HG03442 (cell line): Measurements from ENCODE around the gene CLCN7.
A peak's percentile ranks its signal among the peaks of the same experiment; 100 is the strongest.

ENCODE experiments used
- ATAC-seq: cut with Tn5 transposase; IDR thresholded peaks from one replicate; pipeline ENCODE4 v1.9.1; 2021; ENCODE audit warnings: mild to moderate bottlenecking, moderate library complexity; ENCODE audit not compliant: unreplicated experiment

Gene CLCN7

GRCh38 chr16:1474796-1475551, at the start of gene CLCN7:
TSS of gene CLCN7 (minus strand) at chr16:1475028. CDS start at chr16:1474974, 54 bp downstream.
- peak; percentile 81 for ATAC-seq

- no peak for ATAC-seq
These were observed 49.5 kb upstream of the CLCN7 start for GRCh38 chr16:1524366-1524765.

DNA sequence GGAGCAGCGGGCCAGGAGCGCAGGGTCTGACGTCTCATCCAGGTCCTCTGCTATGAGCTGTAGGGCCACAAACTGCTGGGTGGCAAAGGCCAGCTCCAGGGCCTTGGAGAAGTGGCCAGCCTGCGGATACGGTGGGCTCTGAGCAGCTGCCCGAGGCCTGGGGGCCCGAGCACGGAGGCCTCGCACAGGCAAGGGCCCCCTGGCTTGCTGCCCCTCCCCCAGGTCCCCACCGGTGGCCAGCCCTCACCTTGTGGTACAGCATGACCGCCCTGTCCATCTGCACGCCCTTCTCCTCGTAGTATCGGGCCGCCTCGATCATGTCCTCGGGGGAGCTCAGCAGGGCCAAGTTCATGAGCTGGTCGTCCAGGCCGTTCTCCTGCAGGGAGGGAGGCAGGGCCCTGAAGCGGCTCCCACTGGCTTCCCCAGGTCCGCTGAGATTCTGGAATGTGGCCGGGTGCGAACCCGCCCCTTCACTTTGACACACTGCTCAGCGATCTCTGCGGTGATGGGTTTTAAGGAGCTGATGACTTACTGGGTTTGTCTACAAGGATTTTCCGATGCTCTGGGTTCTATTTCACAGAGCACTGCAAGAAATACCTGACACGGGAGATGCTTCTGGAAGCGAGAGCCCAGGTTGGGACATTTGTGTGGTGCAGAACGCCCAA, 48.9 kb upstream of the CLCN7 start:
- ATAC-seq, result no peak

DNA sequence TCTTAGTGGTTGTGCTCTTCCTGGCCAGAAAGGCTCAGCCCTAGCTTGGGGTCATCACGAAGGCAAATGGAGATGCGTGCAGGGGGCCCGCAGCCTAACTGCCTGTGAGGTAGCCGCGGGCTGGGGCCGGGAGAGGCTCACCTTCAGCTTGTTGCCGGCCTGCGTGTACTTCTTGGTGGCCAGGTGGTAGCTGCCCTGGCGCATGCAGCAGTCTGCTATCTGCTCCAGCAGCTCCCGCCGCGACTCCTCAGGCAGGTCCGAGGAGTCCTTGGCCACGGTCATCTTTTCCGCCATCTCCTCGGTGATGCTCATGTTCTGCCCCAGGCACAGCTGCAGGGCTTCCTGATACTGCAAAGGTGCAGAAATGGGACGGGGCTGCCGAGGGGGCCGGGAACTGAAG, 45.6 kb upstream of the CLCN7 start:
- no peak for ATAC-seq

DNA sequence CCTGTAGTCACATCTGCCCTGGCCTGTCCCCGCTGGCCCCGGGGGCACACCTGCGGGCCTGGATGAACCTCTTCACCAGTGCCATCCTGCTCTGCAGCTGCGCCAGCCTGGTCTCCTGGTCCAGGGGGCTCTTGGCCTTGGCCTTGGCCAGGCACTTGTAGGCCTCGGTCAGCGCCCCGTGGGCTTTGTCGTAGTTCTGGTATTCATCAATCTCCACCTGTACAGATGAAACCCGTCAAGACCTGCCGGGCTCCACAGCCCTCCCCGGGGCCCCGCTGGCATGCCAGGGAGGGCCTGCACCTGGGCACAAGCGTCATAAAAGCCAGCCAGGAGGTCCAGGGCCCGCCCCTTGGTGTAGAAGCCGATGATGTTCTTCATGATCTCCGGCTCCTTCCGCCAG, 45.0 kb upstream of the CLCN7 start:
- ATAC-seq, result no peak

- ATAC-seq, result no peak
These were observed 43.9 kb upstream of the CLCN7 start for GRCh38 chr16:1518626-1519135.

- no peak for ATAC-seq
These were observed 39.7 kb upstream of the CLCN7 start for GRCh38 chr16:1514507-1514906.

- ATAC-seq, result no peak
These were observed 37.9 kb upstream of the CLCN7 start for GRCh38 chr16:1512774-1513173.

DNA sequence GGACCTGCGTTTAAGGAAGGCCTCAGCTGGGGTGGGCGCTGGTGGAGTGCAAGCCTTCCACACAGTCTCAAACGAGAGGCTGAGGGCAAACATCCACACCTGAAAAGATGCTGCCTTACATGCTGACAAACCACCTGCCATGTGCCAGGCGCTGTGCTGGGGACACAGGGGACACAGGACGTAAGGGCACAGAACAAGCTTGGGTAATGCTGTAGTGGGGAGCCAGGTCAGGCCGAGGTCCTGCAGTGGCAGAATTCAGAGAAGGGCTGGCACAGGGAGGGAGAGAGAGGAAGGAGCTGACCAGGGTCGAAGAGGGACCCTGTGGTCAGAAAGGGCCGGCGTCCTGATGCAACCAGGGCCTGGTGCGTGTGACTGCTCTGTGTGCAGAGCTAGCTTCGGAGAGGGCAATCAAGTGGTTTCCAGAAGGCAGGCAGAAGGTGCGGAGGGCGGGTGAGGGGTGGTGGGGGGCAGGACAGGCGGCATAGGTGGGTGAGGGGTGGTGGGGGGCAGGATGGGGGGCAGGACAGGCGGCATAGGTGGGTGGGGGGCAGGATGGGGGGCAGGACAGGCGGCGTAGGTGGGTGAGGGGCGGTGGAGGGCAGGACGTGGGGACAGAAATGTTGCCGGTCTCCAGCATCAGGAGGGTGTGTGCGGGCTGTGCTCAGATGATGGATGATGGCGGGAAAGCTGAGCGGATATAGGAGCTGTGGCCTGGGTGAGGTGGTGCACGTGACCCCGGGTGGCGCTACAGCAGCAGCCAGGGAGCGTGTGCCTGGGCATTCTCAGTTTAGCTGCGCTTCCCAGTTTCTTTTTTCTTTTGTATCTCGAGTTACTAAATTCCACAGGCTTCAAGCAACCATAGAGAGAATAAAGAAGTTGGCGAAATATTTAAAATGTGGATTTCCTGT, 37.1 kb upstream of the CLCN7 start:
- no peak for ATAC-seq

GRCh38 chr16:1510941-1511351, 36.1 kb upstream of the CLCN7 start:
- ATAC-seq, result no peak

- no peak for ATAC-seq
These were observed 35.4 kb upstream of the CLCN7 start for GRCh38 chr16:1510272-1510671.

- no peak for ATAC-seq
These were observed 34.7 kb upstream of the CLCN7 start for GRCh38 chr16:1509307-1510221.

DNA sequence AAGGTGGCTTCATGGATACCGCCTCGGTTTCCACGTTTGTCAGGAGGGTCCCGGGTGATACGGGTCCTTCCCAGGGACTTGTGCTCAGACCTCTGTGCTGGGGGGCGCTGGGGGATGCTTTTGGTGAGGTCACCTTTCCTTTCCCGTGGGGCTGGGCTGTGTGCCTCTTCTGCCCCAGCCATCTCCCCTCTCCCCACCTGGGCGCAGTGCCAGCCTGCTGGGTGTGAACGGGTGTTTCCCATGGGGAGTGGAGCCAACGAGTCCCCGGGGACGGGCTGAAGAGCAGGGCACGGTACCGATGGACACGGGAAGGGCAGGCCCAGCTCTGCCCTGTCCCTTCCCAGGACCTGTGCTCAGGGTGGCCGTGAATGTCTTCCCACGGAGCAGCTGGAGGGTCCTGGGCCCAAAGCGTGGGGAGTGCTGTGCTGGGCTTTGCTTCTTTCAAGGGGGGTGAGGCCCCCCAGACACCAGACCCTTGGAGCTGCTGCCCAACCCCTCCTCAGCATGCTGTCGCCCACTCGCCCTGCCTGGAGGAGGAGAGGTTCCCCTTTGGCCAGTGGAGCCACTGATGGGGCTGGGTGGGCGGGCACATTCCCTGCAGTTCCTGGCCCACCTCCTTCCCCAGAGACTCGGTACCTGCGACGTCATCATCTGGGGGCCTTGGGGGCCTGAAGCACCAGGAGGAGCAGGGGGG, 33.8 kb upstream of the CLCN7 start:
- ATAC-seq, result no peak

DNA sequence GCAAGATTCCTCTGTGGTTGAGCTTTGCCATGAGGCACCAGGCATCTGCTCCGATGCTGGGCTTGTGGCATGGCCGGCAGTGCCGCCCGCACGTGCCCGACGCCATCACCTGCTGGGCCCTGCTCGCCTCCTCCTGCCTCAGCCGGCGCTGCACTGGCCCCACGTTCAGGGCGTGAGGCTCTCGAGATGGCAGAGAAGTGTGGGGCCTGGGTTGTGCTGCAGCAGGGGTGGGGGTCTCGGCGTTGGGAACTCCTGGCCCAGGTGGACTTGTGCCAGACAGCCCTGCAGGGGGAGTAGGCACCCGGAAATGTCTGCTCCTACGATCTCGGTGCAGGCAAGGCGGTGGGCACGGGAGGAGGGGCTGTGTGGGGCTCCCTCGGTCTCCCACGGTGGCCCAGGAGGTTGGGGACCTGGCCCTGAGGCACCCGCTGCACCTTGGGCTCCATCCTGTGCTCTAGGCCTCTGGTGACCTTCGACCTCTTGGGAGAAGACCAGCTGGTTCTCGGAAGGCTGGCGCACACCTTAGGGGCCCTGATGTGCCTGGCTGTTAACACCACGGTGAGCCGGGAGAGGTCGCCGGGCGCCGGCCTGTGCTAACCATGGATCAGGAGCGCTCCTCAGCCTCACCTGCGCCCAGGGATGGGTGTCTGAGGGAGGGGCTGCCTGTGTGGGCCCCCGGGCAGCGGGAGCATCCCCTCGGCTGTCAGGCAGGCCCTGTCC, 31.8 kb upstream of the CLCN7 start:
- ATAC-seq, result no peak

GRCh38 chr16:1505912-1506311, 31.1 kb upstream of the CLCN7 start:
- ATAC-seq, result no peak

DNA sequence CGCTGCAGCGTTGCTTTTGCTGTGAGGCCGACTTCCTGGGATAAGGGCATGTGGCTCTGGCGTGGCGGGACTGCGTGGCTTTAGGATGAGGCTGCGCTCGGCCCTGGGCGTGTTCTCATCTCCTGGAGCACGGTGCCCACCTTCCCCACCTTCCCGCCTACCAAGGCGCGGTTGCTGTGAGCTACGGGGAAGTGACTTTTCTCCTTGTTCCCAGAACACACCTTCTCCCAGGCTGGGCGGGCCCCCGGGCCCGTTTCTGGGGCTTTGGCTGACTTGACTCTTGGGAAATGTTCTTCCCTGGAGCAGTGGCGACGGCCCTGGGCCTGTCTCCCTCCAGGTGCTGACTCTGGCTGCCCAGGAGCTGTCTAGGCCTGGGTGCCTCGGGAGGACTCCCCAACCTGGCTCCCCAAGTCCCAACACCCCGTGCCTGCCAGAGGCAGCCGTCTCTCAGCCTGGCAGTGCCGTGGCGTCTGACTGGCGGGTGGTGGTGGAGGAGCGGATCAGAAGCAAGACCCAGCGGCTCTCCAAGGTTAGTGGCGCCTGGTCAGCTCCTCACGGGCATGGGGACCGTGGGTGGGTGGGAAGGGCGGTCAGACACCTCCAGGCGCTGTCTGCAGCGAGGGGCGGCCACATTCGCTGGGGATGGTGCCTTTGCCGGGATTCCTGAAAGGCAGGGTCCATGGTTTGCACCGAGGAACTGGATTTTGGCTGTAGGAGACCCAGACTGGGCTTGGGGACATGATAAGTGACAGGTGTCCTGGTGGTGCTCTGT, 30.4 kb upstream of the CLCN7 start:
- ATAC-seq, result no peak

DNA sequence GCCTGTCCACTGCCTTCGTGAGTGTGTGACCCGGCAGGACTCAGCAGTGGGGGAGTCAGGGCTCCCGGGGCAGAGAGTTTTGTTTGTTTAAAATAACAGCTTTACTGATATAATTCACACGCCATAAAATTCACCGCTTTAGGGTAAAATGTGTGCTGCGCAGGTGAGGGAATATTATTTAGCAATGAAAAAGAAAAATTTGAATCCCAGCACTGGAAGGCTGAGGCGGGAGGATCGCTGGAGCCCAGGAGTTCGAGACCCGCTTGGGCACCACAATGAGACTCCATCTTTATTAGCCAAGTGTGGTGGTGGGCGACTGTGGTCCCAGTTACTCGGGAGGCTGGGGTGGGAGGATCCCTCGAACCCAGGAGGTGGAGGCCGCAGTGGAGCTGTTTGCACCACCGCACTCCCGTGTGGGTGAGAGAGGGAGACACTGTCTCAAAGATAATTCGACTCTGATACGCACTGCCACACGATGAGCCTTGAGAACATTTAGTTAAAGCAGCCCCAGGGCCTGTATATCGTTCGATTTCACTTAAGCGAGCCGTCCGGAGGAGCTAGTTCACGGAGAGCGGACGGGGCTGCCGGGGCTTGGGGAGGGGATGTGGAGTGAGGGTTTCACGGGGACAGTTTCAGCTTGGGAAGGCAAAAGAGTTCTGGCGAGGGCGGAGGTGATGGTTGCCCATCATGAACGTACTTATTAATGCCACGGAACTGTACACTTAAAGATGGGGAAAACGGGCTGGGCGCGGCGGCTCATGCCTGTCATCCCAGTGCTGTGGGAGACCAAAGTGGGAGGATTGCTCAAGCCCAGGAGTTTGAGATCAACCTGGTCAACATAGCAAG, 28.5 kb upstream of the CLCN7 start:
- no peak for ATAC-seq
